22Rv1 (cell line): ENCODE results near the gene CDH2.

ENCODE experiments used
- ZFX ChIP-seq: fragments of 450-650 bp; IDR thresholded peaks from 2 replicates; pipeline ENCODE4 v1.6.1; 2017; ENCODE audit warnings: antibody characterized with exemption, borderline replicate concordance
- TF ChIP-seq, protein P1 (sequence below): fragments of 450-650 bp; IDR thresholded peaks from 2 replicates; pipeline ENCODE4 v1.5.1; 2017; ENCODE audit warnings: mild to moderate bottlenecking

DNA sequence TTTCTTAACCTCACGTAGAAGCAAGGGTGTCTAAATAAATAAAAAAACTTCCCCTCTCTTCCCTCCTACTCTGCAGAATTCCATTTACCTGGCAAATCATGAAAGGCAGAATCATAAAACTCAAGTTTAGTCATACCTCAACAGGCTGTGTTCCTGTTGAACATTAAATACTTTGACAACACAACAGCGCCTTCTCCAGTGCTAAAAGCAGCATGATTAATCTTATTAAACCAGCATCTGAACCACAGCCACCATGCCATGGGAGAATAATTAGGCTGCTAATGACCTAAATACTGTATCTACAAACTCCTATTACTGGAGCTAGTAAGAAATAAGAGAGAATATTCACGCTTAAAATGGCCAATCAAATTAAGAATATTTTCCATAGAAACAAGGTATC lies 68.1 kb downstream of the CDH2 start:
- TF ChIP-seq, protein P1, sequence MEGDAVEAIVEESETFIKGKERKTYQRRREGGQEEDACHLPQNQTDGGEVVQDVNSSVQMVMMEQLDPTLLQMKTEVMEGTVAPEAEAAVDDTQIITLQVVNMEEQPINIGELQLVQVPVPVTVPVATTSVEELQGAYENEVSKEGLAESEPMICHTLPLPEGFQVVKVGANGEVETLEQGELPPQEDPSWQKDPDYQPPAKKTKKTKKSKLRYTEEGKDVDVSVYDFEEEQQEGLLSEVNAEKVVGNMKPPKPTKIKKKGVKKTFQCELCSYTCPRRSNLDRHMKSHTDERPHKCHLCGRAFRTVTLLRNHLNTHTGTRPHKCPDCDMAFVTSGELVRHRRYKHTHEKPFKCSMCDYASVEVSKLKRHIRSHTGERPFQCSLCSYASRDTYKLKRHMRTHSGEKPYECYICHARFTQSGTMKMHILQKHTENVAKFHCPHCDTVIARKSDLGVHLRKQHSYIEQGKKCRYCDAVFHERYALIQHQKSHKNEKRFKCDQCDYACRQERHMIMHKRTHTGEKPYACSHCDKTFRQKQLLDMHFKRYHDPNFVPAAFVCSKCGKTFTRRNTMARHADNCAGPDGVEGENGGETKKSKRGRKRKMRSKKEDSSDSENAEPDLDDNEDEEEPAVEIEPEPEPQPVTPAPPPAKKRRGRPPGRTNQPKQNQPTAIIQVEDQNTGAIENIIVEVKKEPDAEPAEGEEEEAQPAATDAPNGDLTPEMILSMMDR: no peak
- no peak for TF ChIP-seq ZFX
